HG03439 (cell line): ENCODE data around the gene PTPRG.

Experiments
- ATAC-seq: cut with Tn5 transposase; IDR thresholded peaks from one replicate; pipeline ENCODE4 v1.9.1; 2021; ENCODE audit warnings: mild to moderate bottlenecking, moderate library complexity; ENCODE audit not compliant: unreplicated experiment

PTPRG gene

GRCh38 chr3:62197350-62198012 is 636.1 kb downstream of the PTPRG start:
- ATAC-seq, result no peak

GRCh38 chr3:62199126-62199525 is 637.8 kb downstream of the PTPRG start:
- no peak for ATAC-seq

- ATAC-seq, result peak; percentile 59
Observed at GRCh38 chr3:62201438-62202035, 640.2 kb downstream of the PTPRG start.

GRCh38 chr3:62203152-62203551 is 641.8 kb downstream of the PTPRG start:
- ATAC-seq, result no peak

GRCh38 chr3:62203561-62203960 is 642.2 kb downstream of the PTPRG start:
- ATAC-seq, result no peak

- ATAC-seq, result no peak
Observed at GRCh38 chr3:62207197-62207596, 645.8 kb downstream of the PTPRG start.

- no peak for ATAC-seq
Observed at GRCh38 chr3:62208385-62208784, 647.0 kb downstream of the PTPRG start.

- ATAC-seq, result no peak
Observed at GRCh38 chr3:62209101-62209500, 647.7 kb downstream of the PTPRG start.

GRCh38 chr3:62210011-62210410 is 648.6 kb downstream of the PTPRG start:
- ATAC-seq, result no peak

GRCh38 chr3:62211675-62212429 is 650.5 kb downstream of the PTPRG start:
- no peak for ATAC-seq

GRCh38 chr3:62214850-62215249 is 653.5 kb downstream of the PTPRG start:
- no peak for ATAC-seq

DNA sequence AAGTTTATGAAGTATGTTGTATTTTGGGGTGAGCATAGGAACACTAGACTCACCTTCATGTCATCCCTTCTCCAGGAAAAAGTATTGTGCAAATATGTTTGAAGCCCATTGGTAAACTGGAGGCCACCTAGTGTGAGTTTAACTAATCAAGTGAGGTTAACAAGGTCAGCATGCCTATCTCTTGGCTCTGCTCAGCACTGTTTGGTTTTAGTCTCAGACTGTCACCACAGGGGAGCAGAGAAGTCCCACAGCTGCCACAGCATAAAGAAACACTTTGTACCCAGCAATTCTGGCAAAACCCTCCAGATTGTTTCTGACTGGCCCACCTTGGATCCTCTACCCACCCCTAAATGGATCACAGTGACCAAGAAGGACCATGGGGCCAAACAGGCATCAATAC is 659.2 kb downstream of the PTPRG start:
- no peak for ATAC-seq

DNA sequence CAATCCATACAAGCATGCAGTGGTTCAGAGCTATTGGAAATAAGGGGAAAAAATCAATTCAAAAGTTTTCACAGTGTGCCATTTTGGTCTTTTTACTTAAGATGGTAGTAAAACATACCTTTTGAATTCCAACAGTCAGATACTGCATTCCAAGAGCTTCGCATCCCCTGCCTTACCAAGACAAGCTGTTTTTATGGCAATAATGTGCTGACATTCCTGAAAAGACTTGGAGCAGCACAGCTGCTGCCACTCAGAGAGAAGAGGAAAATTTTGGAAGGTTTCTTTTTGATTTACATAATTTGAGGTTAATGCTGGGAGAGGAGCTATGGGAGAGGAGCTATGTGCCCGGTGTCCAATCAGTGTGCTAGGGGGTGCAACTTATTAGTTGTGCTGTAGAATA is 663.7 kb downstream of the PTPRG start:
- ATAC-seq, result no peak

DNA sequence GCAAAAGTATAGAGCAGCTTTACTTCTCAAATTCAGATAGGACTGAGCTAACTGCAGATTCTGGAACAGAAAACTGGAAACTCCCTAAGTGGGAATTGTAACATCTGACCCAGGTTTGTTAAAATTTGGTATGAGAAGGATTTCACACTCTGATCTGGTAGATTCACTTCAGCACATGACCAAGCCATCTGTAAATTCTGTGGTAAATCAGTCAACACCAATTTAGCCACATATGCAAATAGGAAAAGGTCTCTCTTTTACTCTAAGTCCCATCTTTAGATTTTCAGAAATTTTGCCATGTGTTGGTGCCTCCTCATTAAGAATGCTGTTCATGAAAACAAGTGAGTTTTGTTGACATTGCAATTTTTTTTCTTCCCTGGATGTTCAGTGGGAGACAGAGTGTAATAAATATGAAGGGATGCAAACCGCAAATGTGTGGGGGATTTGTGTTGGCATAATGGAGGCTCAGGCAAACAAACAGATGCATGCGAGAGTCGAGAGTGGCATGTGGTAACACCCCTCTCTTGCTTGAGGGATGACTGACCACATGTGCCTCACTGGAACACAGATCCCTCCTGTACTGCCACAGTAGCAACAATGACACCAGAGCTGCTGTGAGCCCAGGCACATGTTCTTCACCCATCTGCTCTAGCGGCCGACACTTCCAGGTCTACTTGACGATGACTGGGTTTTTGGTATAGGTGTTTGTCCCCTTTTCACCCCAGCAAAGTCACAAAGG is 665.4 kb downstream of the PTPRG start:
- no peak for ATAC-seq

DNA sequence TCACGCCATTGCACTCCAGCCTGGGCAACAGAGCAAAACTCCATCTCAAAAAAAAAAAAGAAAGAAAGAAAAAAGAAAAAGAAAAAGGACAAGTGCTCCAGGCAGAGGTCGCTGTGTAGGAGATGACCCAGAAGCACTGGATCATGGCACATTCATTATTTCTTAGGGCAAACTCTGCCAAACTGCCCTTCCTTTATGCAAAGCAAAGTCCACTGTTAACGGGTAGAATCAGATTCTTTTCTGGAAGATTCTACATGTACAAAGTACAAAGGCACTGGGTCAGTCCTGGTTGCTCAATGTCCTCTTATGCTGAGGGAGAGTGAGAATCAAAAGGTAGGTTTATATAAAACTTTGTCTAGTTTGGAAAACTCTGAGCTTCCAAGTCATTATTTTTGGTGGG is 667.1 kb downstream of the PTPRG start:
- no peak for ATAC-seq

GRCh38 chr3:62229211-62229610 is 667.8 kb downstream of the PTPRG start:
- ATAC-seq, result no peak

GRCh38 chr3:62229908-62230307 is 668.5 kb downstream of the PTPRG start:
- ATAC-seq, result no peak

DNA sequence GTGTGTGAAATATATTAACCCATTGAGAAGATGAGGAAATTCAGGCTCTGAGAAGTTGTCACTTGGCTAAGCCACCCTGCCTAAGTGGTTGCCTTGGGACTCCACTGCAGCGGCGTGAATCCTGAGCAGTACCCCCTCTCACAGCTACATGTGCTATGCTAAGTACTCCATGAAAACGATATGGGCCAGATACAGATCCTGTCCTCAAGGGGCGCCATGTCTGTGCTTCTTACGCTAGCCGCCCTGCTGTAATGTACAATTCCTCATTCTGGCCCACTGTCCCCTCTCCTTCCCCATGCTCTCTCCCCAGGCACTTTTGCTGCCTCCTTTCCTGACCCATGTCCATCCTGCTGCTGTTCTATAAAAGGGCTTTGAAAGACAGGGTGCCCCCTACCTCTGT is 671.7 kb downstream of the PTPRG start:
- no peak for ATAC-seq

DNA sequence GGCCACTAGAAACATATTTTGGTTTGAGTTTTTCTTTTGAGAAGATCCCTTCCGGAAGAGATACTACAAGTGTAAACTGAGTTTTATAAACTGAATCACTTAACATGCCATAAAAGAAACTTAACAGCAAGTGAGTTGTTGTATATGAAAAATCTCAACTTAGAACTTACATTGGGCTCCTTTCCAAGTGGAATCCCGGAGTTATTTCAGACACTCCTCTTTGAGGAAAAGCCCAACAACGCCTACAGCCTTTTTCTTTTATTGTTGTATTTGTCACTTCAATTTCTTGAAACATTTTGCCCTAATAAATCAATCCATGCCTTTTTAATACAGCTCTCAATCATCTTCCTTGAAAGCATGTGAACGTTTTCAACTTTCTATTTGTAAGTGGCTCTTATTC is 674.6 kb downstream of the PTPRG start:
- no peak for ATAC-seq

GRCh38 chr3:62237286-62237948 is 676.0 kb downstream of the PTPRG start:
- ATAC-seq, result no peak

DNA sequence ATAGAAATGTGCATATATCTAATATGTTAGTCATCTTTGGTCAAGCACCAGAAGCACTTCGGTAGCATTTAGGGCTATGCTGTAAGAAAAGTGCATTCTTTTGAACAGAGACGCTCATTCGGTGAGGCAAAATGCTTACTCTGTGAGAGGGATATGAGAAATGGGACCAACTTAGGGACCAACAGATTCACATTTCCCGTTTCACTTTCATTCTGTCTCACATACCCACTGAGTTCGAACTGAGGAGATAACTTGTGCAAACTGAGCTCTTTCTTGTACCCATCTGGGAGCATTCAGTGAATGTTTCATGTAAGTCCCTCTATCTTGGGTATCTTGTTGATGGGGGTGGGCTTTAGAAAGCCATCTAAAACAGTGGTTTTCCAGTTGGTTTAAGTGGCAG is 676.6 kb downstream of the PTPRG start:
- ATAC-seq, result no peak
